GM23248 (cell line): Measurements from ENCODE around the gene GP1BA. TPM values are rescaled to one million over a fixed set of nuclear protein-coding genes. Genes with fewer than 3 reads are reported as not detected.

ENCODE experiments used
- DNase-seq: peaks from one replicate; pipeline ENCODE4 v3.0.0-alpha.2; 2015
- H2AFZ ChIP-seq: fragments of 200-600 bp; sonication (generic); 2 replicates; pipeline ENCODE4 v1.6.1; 2016; ENCODE audit warnings: antibody characterized with exemption
- H3F3A ChIP-seq: fragments of 200-600 bp; sonication (generic); 2 replicates; pipeline ENCODE4 v1.6.1; 2016; ENCODE audit warnings: mild to moderate bottlenecking, antibody characterized with exemption, mixed run types; ENCODE audit not compliant: insufficient read depth
- H3K27ac ChIP-seq: fragments of 200-600 bp; sonication (generic); 2 replicates; pipeline ENCODE4 v1.5.1; 2016; ENCODE audit warnings: mild to moderate bottlenecking
- H3K27me3 ChIP-seq: fragments of 200-600 bp; sonication (generic); replicated peaks from 2 replicates; pipeline ENCODE4 v1.6.1; 2016; ENCODE audit warnings: mild to moderate bottlenecking; ENCODE audit not compliant: insufficient read depth
- H3K36me3 ChIP-seq: fragments of 200-600 bp; sonication (generic); 2 replicates; pipeline ENCODE4 v1.6.1; 2016; ENCODE audit warnings: low read depth, mild to moderate bottlenecking
- H3K4me1 ChIP-seq: fragments of 200-600 bp; sonication (generic); 2 replicates; pipeline ENCODE4 v1.6.1; 2016; ENCODE audit warnings: mild to moderate bottlenecking; ENCODE audit not compliant: insufficient read depth
- H3K4me2 ChIP-seq: fragments of 200-600 bp; sonication (generic); one replicate; pipeline ENCODE4 v1.6.1; 2016; ENCODE audit warnings: mild to moderate bottlenecking; ENCODE audit not compliant: unreplicated experiment
- H3K4me3 ChIP-seq: fragments of 200-600 bp; sonication (generic); 2 replicates; pipeline ENCODE4 v1.5.1; 2016; ENCODE audit warnings: mild to moderate bottlenecking
- H3K79me2 ChIP-seq: fragments of 200-600 bp; sonication (generic); 2 replicates; pipeline ENCODE4 v1.6.1; 2016; ENCODE audit warnings: mild to moderate bottlenecking; ENCODE audit not compliant: insufficient read depth
- H3K9ac ChIP-seq: fragments of 200-600 bp; sonication (generic); 2 replicates; pipeline ENCODE4 v1.6.1; 2016; ENCODE audit warnings: mild to moderate bottlenecking
- H3K9me2 ChIP-seq: fragments of 200-600 bp; sonication (generic); 2 replicates; pipeline ENCODE4 v1.6.1; 2016; ENCODE audit warnings: mixed run types, mild to moderate bottlenecking, moderate library complexity; ENCODE audit not compliant: insufficient read depth
- H3K9me3 ChIP-seq: fragments of 200-600 bp; sonication (generic); one replicate; pipeline ENCODE4 v1.6.1; 2017; ENCODE audit warnings: low read depth
- H4K20me1 ChIP-seq: fragments of 200-600 bp; sonication (generic); 2 replicates; pipeline ENCODE4 v1.6.0; 2016; ENCODE audit not compliant: insufficient read depth
- EZH2 ChIP-seq: fragments of 200-600 bp; sonication (generic); IDR thresholded peaks from 2 replicates; pipeline ENCODE4 v1.6.1; 2018; ENCODE audit warnings: antibody characterized with exemption, mild to moderate bottlenecking; ENCODE audit not compliant: insufficient read depth, poor library complexity, severe bottlenecking
- EZH2phosphoT487 ChIP-seq: fragments of 200-600 bp; sonication (generic); IDR thresholded peaks from 2 replicates; pipeline ENCODE4 v1.6.1; 2018; ENCODE audit warnings: antibody characterized with exemption, moderate library complexity, mild to moderate bottlenecking, low read depth; ENCODE audit not compliant: insufficient read depth
- WGBS, 2 experiments: methylation state at CpG; one replicate each; pipeline ENCODE4 v1.1.6; 2015 to 2017; ENCODE audit warnings: low lambda C conversion rate in 2 of 2, low coverage in 1 of 2; ENCODE audit errors: missing lambda C conversion rate in 2 of 2; 5-methylcytosine and 5-hydroxymethylcytosine counted together
- in situ Hi-C: fragments of 300-500 bp; cut with MboI; formaldehyde crosslinking; loops from 2 replicates; pipeline ENCODE4 v1.15.0; 2020
- polyA plus RNA-seq: library from polyadenylated mRNA; unstranded; fragments of >200 nt; fragmentation: Nextera tagmentation; extraction: Ambion mirVana; gene quantifications from 2 replicates; pipeline ENCODE4 v1.2.1, GENCODE V29; 2016
- total RNA-seq: library from RNA; depleted of rRNA; stranded (reverse); fragments of >200 nt; shearing (Covaris generic); gene quantifications from 2 replicates; pipeline ENCODE4 v1.2.3, GENCODE V29; 2014

The GP1BA gene
- total and polyA plus RNA-seq, 2 experiments from 2014 or later, result 0.18 TPM; not detected in 1

DNA sequence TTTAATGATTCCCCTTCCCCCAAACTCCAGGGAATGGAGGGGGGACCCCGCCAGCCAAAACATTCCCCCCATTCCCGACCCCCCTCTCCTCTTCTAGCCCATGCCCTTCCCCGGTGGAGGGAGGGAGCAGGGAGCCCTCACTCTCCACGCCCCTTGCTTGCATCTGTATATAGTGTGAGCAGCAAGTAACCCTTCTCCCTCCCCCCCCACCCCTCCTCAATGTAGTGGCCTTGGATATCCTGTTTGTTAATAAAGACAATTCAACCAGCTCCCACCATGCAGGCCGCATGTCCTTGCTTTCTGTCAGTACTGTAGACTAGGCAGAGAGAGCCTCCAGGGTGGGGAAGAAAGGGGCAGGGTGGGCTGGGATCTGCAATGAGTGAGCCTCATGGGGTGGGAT lies 34.3 kb upstream of the GP1BA start:
- H3K9ac ChIP-seq, result no peak overlapping the region
- H3F3A ChIP-seq, result peaks cover 15% of the 10 kb centered on the region; the same call in 1 of the 2 replicates
- H3K4me1 ChIP-seq, result no peaks in the 10 kb centered on the region
- no peak overlapping the region for H3K27ac ChIP-seq
- TF ChIP-seq EZH2 (no peak), EZH2phosphoT487 (no peak)
- H2AFZ ChIP-seq, result no peak overlapping the region
- no peaks in the 10 kb centered on the region for H3K27me3 ChIP-seq
- H3K79me2 ChIP-seq, result no peaks in the 10 kb centered on the region
- no peaks in the 10 kb centered on the region for H4K20me1 ChIP-seq
- no peak overlapping the region for H3K4me2 ChIP-seq
- H3K9me2 ChIP-seq, result no peaks in the 10 kb centered on the region
- 95 to 100% methylated on average over 1 to 5 of the region's 5 CpGs for WGBS, 2 experiments
- H3K9me3 ChIP-seq, result no peaks in the 10 kb centered on the region
- no peak overlapping the region for H3K4me3 ChIP-seq
- H3K36me3 ChIP-seq, result no peaks in the 10 kb centered on the region
- DNase-seq, result no peak
- in situ Hi-C loops, result loop anchor here (10.0 kb wide), 1 partner anchor 183 kb away; the partner anchor contains the start of gene ARRB2

DNA sequence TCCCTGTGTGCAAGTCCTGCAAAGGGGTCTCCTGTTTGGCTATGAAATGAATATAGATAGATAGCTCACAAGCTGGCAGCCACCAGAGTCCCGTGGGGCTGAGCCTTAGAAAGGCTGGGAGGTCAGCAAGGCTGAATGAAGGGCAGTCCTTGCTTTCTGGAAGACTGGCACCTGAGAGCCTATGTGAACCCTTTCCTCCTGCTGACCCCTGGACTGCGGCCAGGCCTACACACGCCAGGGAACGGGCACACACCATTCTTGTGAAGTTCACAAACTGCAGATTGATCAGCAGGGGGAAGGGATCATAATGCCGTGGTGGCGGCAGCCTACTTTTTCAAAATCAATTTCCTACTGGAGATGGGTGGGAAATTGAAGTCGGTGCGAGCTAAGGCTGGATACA lies 33.7 kb upstream of the GP1BA start:
- Histone ChIP-seq H3K27ac (no peak overlapping the region), H3K4me2 (peak overlapping the region; percentile 58)
- in situ Hi-C loops, result loop anchor here (10.0 kb wide), 1 partner anchor 184 kb away; the partner anchor contains the start of gene ARRB2

DNA sequence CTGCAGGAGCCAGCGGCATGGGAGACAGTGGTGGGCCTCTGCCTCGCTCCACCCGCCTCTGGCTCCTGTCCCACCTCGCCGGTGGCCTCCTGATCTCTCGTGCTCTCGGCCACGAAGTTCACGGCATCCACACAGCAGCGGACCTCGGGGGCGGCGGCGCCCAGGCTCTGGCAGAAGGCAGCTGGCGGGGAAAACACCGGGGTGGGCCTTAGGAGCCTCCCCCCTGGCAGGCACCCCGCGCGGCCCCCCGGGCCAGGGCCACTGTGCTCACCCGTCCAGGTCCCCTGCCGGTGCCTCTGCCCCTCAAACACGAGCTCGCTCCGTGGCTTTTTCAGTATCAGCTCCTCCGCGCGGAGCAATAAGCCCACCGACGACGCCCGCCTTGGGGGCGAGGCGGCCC lies 33.1 kb upstream of the GP1BA start:
- Histone ChIP-seq H3K4me2 (peak overlapping the region; percentile 58), H3K36me3 (no peaks in the 10 kb centered on the region), H3F3A (peaks cover 20% of the 10 kb centered on the region; the same call in 1 of the 2 replicates), H3K9me3 (no peaks in the 10 kb centered on the region), H2AFZ (peak overlapping the region; percentile 67), H3K9ac (peak overlapping the region; percentile 81), H3K27ac (no peak overlapping the region), H3K9me2 (no peaks in the 10 kb centered on the region), H4K20me1 (no peaks in the 10 kb centered on the region), H3K27me3 (no peaks in the 10 kb centered on the region), H3K79me2 (no peaks in the 10 kb centered on the region), H3K4me1 (0 out of 2 replicates have a peak, but pooled peaks cover 5% of the 10 kb centered on the region), H3K4me3 (peak overlapping the region; percentile 73)
- TF ChIP-seq EZH2 (no peak), EZH2phosphoT487 (no peak)
- in situ Hi-C loops, result loop anchor here (10.0 kb wide), 1 partner anchor 184 kb away; the partner anchor contains the start of gene ARRB2
- no peak for DNase-seq
- WGBS, 2 experiments, result 8 to 14% methylated on average over 23 to 27 of the region's 34 CpGs

More for the DNA sequence above, 33.7 kb upstream of the GP1BA start:
- no peaks in the 10 kb centered on the region for H3K9me3 ChIP-seq
- 0 out of 2 replicates have a peak, but pooled peaks cover 4% of the 10 kb centered on the region for H3K4me1 ChIP-seq
- no peaks in the 10 kb centered on the region for H4K20me1 ChIP-seq
- no peaks in the 10 kb centered on the region for H3K9me2 ChIP-seq
- H3K79me2 ChIP-seq, result no peaks in the 10 kb centered on the region
- H3K4me3 ChIP-seq, result no peak overlapping the region
- no peak for DNase-seq
- TF ChIP-seq EZH2 (no peak), EZH2phosphoT487 (no peak)
- H3F3A ChIP-seq, result peaks cover 19% of the 10 kb centered on the region; the same call in 1 of the 2 replicates
- WGBS, 2 experiments, result 91 to 93% methylated on average over 8 of the region's 8 CpGs
- no peak overlapping the region for H2AFZ ChIP-seq
- no peaks in the 10 kb centered on the region for H3K36me3 ChIP-seq
- no peaks in the 10 kb centered on the region for H3K27me3 ChIP-seq
- peak overlapping the region; percentile 81; the same call in 1 of the 2 replicates for H3K9ac ChIP-seq

DNA sequence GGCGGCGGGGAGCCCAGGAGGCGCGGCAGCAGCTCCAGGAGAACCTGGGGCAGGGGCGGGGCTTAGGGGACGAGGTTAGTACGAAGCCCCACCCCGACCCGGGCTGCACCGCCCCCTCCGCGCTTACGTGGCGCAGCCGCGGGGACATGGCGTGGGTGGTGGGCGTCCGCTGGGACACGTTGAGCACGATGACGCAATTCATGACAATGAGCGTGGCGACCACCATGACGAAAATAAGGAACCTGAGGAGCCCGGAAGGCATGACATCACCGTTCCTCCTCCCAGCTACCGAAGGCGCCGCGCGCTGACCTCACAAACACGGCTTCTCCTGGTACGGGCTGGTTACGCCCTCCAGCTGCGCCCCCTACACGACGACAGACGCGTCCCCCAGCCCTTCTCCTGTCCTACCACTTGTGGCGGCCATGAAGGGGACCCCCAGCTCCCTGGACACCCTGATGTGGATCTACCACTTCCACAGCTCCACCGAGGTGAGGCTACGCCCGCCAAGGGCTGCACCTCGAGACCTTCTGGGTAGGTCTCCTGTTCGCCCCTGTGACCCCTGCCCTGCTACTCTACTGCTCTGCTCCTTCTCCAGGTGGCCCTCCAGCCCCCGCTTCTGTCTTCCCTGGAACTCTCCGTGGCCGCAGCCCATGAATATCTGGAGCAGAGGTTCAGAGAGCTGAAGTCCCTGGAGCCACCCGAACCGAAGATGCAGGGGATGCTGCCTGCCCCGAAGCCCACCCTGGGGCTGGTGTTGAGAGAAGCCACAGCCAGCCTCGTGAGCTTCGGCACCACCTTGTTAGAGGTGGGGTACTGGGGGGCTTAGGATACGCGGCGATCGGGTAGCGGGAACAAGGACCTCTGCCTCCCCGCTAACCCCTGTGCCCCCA lies 32.5 kb upstream of the GP1BA start, which contains the start of gene C17orf107:
Gene C17orf107 (plus strand): TSS at position 196 of the 890 bp plus-strand sequence. CDS start 227 bp downstream, at position 423.
- Histone ChIP-seq H3K79me2 (no peaks in the 10 kb centered on the region), H3K9me2 (no peaks in the 10 kb centered on the region)
- in situ Hi-C loops, result loop anchor here (10.0 kb wide), 1 partner anchor 185 kb away; the partner anchor contains the start of gene ARRB2

More for the DNA sequence above, 32.5 kb upstream of the GP1BA start, which contains the start of gene C17orf107:
- Histone ChIP-seq H3K27ac (no peak within 1 kb of the TSS), H3K4me1 (0 out of 2 replicates have a peak, but pooled peaks cover 5% of the 10 kb centered on the region), H3K4me3 (peak within 1 kb of the TSS; percentile 73), H4K20me1 (no peaks in the 10 kb centered on the region), H3K9me3 (no peaks in the 10 kb centered on the region), H3K4me2 (peak within 1 kb of the TSS; percentile 58), H3K9ac (peak within 1 kb of the TSS; percentile 81), H2AFZ (peak within 1 kb of the TSS; percentile 67), H3K36me3 (no peaks in the 10 kb centered on the region), H3F3A (peaks cover 20% of the 10 kb centered on the region; the same call in 1 of the 2 replicates), H3K27me3 (no peaks in the 10 kb centered on the region)
- peak; percentile 95 for DNase-seq
- 8 to 11% methylated on average over 37 to 41 of the region's 60 CpGs for WGBS, 2 experiments
- TF ChIP-seq EZH2phosphoT487 (no peak), EZH2 (no peak)
